GM18499 (cell line): Measurements from ENCODE around the gene LIME1.

Experiments used
- ATAC-seq: cut with Tn5 transposase; IDR thresholded peaks from one replicate; pipeline ENCODE4 v1.9.1; 2021; ENCODE audit warnings: moderate number of reproducible peaks; ENCODE audit not compliant: insufficient read depth, unreplicated experiment

LIME1 gene

DNA sequence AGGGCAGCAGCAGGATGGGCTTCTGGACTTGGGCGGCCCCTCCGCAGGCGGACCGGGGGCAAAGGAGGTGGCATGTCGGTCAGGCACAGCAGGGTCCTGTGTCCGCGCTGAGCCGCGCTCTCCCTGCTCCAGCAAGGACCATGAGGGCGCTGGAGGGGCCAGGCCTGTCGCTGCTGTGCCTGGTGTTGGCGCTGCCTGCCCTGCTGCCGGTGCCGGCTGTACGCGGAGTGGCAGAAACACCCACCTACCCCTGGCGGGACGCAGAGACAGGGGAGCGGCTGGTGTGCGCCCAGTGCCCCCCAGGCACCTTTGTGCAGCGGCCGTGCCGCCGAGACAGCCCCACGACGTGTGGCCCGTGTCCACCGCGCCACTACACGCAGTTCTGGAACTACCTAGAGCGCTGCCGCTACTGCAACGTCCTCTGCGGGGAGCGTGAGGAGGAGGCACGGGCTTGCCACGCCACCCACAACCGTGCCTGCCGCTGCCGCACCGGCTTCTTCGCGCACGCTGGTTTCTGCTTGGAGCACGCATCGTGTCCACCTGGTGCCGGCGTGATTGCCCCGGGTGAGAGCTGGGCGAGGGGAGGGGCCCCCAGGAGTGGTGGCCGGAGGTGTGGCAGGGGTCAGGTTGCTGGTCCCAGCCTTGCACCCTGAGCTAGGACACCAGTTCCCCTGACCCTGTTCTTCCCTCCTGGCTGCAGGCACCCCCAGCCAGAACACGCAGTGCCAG is 39.7 kb upstream of the LIME1 start, which contains the start of gene TNFRSF6B:
Gene TNFRSF6B (plus strand): TSS at position 25 of the 729 bp plus-strand sequence. CDS start 116 bp downstream, at position 141.
- no peak for ATAC-seq

GRCh38 chr20:63697357-63697867 is 39.1 kb upstream of the LIME1 start:
- no peak for ATAC-seq

GRCh38 chr20:63697868-63698545 is 38.5 kb upstream of the LIME1 start:
- ATAC-seq: no peak

GRCh38 chr20:63698739-63699465 is 37.6 kb upstream of the LIME1 start:
- no peak for ATAC-seq

DNA sequence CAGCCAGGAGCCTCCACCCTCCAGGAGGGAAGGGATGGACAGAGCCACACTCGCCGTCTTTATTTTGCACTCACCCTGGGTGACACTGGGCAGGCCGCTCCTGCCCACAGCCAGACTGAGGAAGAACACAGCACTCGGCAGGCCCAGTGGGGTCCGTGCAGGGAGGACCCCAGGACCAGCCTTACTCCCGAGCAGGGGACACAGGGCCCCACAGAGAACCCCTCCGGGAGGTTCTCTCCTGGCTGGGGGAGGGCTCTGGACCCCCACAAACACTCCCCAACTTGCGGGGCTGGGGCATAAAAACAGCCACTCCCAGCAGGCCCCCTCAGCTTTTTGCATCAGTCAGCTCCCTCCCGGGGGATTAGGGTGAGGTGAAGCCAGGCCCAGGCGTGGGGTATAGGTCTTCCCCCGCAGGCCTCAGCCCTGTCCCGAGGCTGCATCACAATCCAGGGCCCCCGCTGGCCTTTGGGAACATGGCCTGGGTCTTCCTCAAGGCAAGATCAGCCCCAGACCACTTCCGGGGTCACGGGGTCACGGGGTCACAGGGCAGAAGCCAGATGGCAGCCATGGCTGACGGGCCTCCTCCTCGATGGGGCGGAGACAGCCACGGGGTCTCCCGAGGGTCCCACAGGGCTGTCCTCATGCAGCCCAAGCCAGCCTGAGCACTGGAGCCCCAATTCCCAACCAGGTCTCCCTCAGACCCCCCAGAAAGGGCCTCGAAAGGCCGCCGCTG is 36.8 kb upstream of the LIME1 start:
- ATAC-seq: no peak

GRCh38 chr20:63700199-63701050 is 36.0 kb upstream of the LIME1 start:
- ATAC-seq: no peak

- no peak for ATAC-seq
Measured at GRCh38 chr20:63701051-63701328, 35.5 kb upstream of the LIME1 start.

DNA sequence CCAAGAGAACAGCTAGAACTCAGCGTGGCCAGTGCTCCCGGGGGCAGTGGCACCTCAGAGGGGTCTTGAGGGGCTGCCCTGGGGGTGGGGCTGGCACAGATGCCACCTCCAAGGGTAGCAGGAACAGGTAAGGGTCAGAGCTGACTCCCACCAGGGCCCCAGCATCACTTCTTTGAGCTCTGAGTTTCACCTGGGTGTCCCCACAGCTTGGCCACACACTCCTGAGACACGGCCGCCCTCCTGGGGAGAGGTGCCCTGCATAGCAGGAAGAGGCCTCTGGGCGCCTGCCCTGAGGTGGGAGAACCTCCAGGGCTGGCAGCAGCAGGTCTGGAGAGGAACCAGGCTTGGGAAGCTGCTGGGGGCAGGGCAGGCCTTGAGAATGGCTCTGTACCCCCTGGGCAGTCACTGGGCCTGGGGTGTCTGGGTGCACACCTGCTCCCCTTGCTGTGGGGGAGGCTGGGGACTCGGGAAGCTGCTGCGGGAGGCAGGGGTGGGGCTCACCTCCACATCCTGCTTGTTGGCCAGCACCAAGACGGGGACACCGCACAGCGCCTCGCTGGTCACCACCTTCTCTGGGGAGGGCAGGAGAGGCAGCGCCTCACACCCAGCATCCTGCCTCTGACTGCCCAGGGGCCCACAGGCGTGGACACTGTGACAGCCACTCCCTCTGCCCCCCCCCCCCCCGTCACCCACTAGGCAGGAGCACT is 35.0 kb upstream of the LIME1 start:
- no peak for ATAC-seq

- ATAC-seq: no peak
Measured at GRCh38 chr20:63702036-63702665, 34.3 kb upstream of the LIME1 start.

DNA sequence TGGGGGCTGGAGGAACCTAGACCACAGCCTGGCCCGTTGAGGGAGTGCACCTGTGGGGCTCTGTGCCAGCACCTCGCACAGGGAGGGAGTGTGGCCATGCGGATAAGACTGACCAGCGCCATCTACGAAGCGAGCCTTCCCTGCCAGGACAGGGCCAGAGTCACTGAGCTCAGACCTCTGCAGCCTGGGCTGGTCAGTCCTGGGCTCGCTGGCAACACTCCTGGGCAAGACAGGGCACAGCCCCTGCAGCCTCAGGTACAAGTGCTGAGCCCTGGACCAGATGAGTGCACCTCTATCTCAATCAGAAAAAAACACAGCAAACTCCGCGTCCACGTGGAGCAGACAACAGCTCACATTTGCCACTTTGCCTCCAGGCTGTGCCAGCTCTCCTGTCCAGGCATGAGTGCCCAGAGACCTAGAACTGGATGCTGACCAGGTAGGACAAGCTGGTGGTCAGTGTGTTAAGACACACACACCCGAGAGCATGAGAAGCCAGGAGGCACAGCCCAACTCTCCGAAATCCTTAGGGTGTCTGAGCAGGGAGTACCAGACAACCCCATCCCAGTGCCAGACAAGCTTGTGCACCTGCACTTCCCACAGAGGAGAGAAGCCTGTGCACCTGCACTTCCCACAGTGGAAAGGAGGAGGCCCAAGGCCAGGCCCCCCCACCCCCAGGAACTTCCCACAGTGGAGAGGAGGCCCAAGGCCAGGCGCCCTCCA is 33.6 kb upstream of the LIME1 start:
- no peak for ATAC-seq

GRCh38 chr20:63703471-63703975 is 32.9 kb upstream of the LIME1 start:
- no peak for ATAC-seq

- no peak for ATAC-seq
Measured at GRCh38 chr20:63703976-63704748, 32.3 kb upstream of the LIME1 start.

- ATAC-seq: no peak
Measured at GRCh38 chr20:63704749-63705117, 31.7 kb upstream of the LIME1 start.

GRCh38 chr20:63705232-63706026 is 31.0 kb upstream of the LIME1 start:
- ATAC-seq: no peak

DNA sequence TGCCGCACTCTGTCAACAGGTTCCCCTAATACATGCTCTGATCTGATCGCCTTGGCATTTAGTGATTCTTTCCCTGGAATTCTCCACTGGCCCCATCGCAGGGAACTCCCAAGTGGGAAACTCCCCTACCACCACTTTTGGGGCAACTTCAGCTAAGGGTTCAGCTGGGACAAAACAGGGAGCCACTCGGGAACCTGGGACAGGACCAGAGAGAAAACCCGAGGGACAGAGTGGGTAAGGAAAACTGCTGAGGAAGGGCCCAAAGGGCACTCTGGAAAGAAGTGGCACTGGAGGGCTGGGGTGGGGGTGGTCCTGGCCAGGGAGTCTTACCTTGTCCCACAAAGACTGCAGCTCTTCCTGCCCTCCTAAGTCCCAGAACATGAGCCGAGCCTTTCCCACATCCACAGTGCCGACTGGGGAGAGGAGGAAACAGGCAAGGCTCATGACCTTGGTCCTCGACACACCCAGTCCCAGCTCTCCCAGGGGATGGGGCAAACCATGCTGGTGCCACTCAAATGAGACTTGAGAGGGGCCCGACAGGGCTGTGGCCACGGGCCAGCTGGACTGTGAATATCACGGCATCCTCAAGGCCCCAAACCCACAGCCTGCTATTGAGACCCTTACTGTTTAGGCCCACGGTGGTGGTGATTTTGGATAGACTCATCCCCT is 30.3 kb upstream of the LIME1 start:
- ATAC-seq: no peak
